ENCODE measurements around the gene APOD. TPM values are rescaled to one million over a fixed set of nuclear protein-coding genes. Genes with fewer than 3 reads are reported as not detected.
"Not testable (repeated sequence)": the region's sequence is repeated elsewhere in the genome, so short reads cannot be mapped to it uniquely, and the experiment has no call there.

APOD gene
- total and polyA plus RNA-seq, 2 of the 8 experiments (the other 6 are each of a cell fraction or from before 2014, with no cell fraction given), result not detected

GRCh38 chr3:195633351-195633750, 49.6 kb upstream of the APOD start:
- H3K23me2 ChIP-seq (ENCODE audit: low read depth, low read length); H3K9me3 ChIP-seq (ENCODE audit: insufficient read depth in 2 of 2, low read depth in 1 of 2, low read length in 1 of 2); H4K20me1 ChIP-seq (replicated peaks in 1 of 2; ENCODE audit: control insufficient read depth in 1 of 2, insufficient read depth in 2 of 2, low read length in 2 of 2); H2BK15ac ChIP-seq (ENCODE audit: low read length); H3K4me2 ChIP-seq (ENCODE audit: insufficient read depth in 1 of 2, low read depth in 2 of 2, low read length in 2 of 2); H2BK5ac ChIP-seq (ENCODE audit: low read depth, low read length); H4K8ac ChIP-seq (ENCODE audit: extremely low read depth, insufficient read depth, low read length); CTCF ChIA-PET (ENCODE audit: partially characterized antibody); H3K79me1 ChIP-seq (ENCODE audit: low read depth, low read length); H3K14ac ChIP-seq (ENCODE audit: insufficient read length); H3K4ac ChIP-seq (replicated peaks; ENCODE audit: insufficient read length, low read depth, low read length); H2BK120ac ChIP-seq (replicated peaks; ENCODE audit: low read depth, low read length); H3K4me1 ChIP-seq (replicated peaks in 1 of 4; ENCODE audit: control insufficient read depth in 3 of 4, insufficient read depth in 4 of 4, low read length in 3 of 4); H4K5ac ChIP-seq (ENCODE audit: insufficient read length, low read depth, low read length); H2BK20ac ChIP-seq (ENCODE audit: low read length); H3K9ac ChIP-seq (replicated peaks in 1 of 4; ENCODE audit: extremely low read depth in 1 of 4, low read depth in 3 of 4, low read length in 3 of 4); H3K4me3 ChIP-seq (ENCODE audit: extremely low read depth in 1 of 4, insufficient read depth in 2 of 4, low read depth in 3 of 4, low read length in 4 of 4); H3K56ac ChIP-seq (replicated peaks; ENCODE audit: insufficient read length, low read depth, low read length); H3K36me3 ChIP-seq (ENCODE audit: control insufficient read depth in 2 of 4, insufficient read depth in 4 of 4, low read length in 3 of 4); H3K27me3 ChIP-seq (replicated peaks in 1 of 4; ENCODE audit: control insufficient read depth in 3 of 4, extremely low read depth in 1 of 4, insufficient read depth in 3 of 4, low read length in 3 of 4); H2AFZ ChIP-seq (ENCODE audit: low read length); H2BK12ac ChIP-seq (ENCODE audit: low read depth, low read length); H3K27ac ChIP-seq (ENCODE audit: low read depth, low read length); H2AK5ac ChIP-seq (ENCODE audit: low read depth, low read length); DNase-seq (ENCODE audit: low read depth in 1 of 2, low spot score in 2 of 2); H3K18ac ChIP-seq (ENCODE audit: extremely low read depth, low read length); H3K23ac ChIP-seq (ENCODE audit: insufficient read length); H3K79me2 ChIP-seq (ENCODE audit: control insufficient read depth in 1 of 2, insufficient read depth in 2 of 2, low read length in 2 of 2); H4K91ac ChIP-seq (replicated peaks; ENCODE audit: insufficient read length, low read length); FAIRE-seq; POLR2A ChIA-PET (ENCODE audit: partially characterized antibody): not testable (repeated sequence)
- 80% methylated on average over 2 of the region's 3 CpGs; no CpG with 5 or more reads in 1 of the 2 experiments for WGBS, 2 experiments (ENCODE audit: extremely low coverage in 1 of 2, insufficient coverage in 1 of 2, insufficient read length in 1 of 2, insufficient replicate concordance in 2 of 2, low coverage in 1 of 2, low lambda C conversion rate in 2 of 2, missing lambda C conversion rate in 1 of 2)

- H3K23ac ChIP-seq (ENCODE audit: insufficient read length); H2AFZ ChIP-seq (ENCODE audit: low read length); H3K56ac ChIP-seq (replicated peaks; ENCODE audit: insufficient read length, low read depth, low read length); H2BK120ac ChIP-seq (replicated peaks; ENCODE audit: low read depth, low read length); H3K23me2 ChIP-seq (ENCODE audit: low read depth, low read length); H3K79me2 ChIP-seq (ENCODE audit: control insufficient read depth in 1 of 2, insufficient read depth in 2 of 2, low read length in 2 of 2); H2BK5ac ChIP-seq (ENCODE audit: low read depth, low read length); CTCF ChIA-PET (ENCODE audit: partially characterized antibody); POLR2A ChIA-PET (ENCODE audit: partially characterized antibody); H3K4me3 ChIP-seq (ENCODE audit: extremely low read depth in 1 of 4, insufficient read depth in 2 of 4, low read depth in 3 of 4, low read length in 4 of 4); H2AK5ac ChIP-seq (ENCODE audit: low read depth, low read length); FAIRE-seq; H4K20me1 ChIP-seq (replicated peaks in 1 of 2; ENCODE audit: control insufficient read depth in 1 of 2, insufficient read depth in 2 of 2, low read length in 2 of 2); H4K8ac ChIP-seq (ENCODE audit: extremely low read depth, insufficient read depth, low read length); H2BK15ac ChIP-seq (ENCODE audit: low read length); H3K4ac ChIP-seq (replicated peaks; ENCODE audit: insufficient read length, low read depth, low read length); H3K9ac ChIP-seq (replicated peaks in 1 of 4; ENCODE audit: extremely low read depth in 1 of 4, low read depth in 3 of 4, low read length in 3 of 4); H3K27ac ChIP-seq (ENCODE audit: low read depth, low read length); H4K91ac ChIP-seq (replicated peaks; ENCODE audit: insufficient read length, low read length); H3K14ac ChIP-seq (ENCODE audit: insufficient read length); H4K5ac ChIP-seq (ENCODE audit: insufficient read length, low read depth, low read length); H2BK12ac ChIP-seq (ENCODE audit: low read depth, low read length); DNase-seq (ENCODE audit: low read depth in 1 of 2, low spot score in 2 of 2); H3K27me3 ChIP-seq (replicated peaks in 1 of 4; ENCODE audit: control insufficient read depth in 3 of 4, extremely low read depth in 1 of 4, insufficient read depth in 3 of 4, low read length in 3 of 4); H3K4me2 ChIP-seq (ENCODE audit: insufficient read depth in 1 of 2, low read depth in 2 of 2, low read length in 2 of 2); H3K9me3 ChIP-seq (ENCODE audit: insufficient read depth in 2 of 2, low read depth in 1 of 2, low read length in 1 of 2); H3K4me1 ChIP-seq (replicated peaks in 1 of 4; ENCODE audit: control insufficient read depth in 3 of 4, insufficient read depth in 4 of 4, low read length in 3 of 4); H3K79me1 ChIP-seq (ENCODE audit: low read depth, low read length); H3K18ac ChIP-seq (ENCODE audit: extremely low read depth, low read length); H2BK20ac ChIP-seq (ENCODE audit: low read length); H3K36me3 ChIP-seq (ENCODE audit: control insufficient read depth in 2 of 4, insufficient read depth in 4 of 4, low read length in 3 of 4): not testable (repeated sequence)
- 90% methylated on average over 9 of the region's 19 CpGs; no CpG with 5 or more reads in 1 of the 2 experiments for WGBS, 2 experiments (ENCODE audit: extremely low coverage in 1 of 2, insufficient coverage in 1 of 2, insufficient read length in 1 of 2, insufficient replicate concordance in 2 of 2, low coverage in 1 of 2, low lambda C conversion rate in 2 of 2, missing lambda C conversion rate in 1 of 2)
Measured at GRCh38 chr3:195632501-195633185, 48.9 kb upstream of the APOD start.
